AG08395 (cell line): ENCODE measurements around the gene MAST2.
"Not testable (repeated sequence)": the region's sequence is repeated elsewhere in the genome, so short reads cannot be mapped to it uniquely, and the experiment has no call there.

Source experiments
- DNase-seq: peaks from one replicate; pipeline ENCODE4 v3.0.0; 2012; ENCODE audit warnings: mixed read lengths, low spot score

Gene MAST2

DNA sequence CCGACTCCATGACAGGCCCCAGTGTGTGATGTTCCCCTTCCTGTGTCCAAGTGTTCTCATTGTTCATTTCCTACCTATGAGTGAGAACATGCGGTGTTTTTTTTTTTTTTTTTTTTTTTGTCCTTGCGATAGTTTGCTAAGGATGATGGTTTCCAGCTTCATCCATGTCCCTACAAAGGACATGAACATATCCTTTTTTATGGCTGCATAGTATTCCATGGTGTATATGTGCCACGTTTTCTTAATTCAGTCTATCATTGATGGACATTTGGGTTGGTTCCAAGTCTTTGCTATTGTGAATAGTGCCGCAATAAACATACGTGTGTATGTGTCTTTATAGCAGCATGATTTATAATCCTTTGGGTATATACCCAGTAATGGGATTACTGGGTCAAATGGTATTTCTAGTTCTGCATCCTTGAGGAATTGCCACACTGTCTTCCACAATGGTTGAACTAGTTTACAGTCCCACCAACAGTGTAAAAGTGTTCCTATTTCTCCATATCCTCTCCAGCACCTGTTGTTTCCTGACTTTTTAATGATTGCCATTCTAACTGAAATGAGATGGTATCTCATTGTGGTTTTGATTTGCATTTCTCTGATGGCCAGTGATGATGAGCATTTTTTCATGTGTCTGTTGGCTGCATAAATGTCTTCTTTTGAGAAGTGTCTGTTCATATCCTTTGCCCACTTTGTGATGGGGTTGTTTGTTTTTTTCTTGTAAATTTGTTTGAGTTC, 54.5 kb downstream of the MAST2 start:
- DNase-seq, result not testable (repeated sequence)

DNA sequence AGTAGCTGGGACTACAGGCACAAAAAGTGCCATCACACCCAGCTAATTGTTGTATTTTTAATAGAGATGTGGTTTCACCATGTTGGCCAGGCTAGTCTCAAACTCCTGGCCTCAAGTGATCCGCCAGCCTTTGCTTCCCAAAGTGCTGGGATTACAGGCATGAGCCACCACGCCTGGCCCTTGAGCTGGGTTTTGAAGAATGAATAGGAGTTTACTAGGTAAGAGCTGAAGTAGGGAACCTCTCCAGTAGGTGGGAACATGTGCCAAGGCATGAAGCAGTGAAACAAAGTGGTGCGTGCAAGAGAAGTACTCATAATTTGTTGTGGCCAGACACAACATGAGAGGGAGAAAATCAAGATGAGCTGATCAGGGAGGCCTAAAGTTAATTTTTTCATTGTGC, 55.8 kb downstream of the MAST2 start:
- DNase-seq, result no peak

DNA sequence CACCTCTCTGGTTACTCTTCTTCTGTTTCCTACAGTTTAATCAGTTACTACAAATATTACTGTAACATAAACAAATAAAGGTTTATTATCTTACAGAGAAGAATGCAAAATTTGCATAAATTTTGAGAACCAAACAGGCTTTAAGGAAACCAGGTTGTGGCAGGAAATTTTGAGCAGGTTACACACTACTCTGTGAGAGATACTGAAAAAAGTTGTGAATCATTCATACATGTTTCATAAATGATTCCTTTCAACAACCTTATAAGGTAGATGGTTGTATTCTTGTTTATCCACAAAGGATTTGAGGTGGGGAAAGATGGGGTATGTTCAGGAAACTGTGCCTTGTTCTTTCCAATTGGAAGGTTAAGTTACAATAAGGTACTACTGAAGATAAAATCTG, 58.6 kb downstream of the MAST2 start:
- no peak for DNase-seq

DNA sequence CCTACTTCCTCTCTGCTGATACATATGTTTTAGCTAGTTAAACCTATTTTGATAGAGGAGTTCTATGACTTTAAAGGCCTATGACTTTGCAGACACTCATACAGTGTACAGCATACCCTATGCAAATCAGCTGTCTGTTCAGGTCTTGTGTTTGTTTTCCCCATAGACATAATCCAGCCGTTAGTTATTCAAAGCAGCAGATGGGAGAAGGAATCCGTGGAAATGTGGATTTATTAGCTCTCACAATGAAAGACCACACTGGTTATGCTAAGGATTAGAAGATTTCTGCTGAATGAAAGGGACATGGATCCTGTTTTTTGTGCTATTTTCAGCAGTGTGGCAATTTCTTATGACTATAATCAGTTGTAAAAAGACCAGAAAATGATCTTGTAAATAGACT, 59.8 kb downstream of the MAST2 start:
- no peak for DNase-seq

GRCh38 chr1:45864167-45865106, 61.0 kb downstream of the MAST2 start:
- DNase-seq, result peak; percentile 4

DNA sequence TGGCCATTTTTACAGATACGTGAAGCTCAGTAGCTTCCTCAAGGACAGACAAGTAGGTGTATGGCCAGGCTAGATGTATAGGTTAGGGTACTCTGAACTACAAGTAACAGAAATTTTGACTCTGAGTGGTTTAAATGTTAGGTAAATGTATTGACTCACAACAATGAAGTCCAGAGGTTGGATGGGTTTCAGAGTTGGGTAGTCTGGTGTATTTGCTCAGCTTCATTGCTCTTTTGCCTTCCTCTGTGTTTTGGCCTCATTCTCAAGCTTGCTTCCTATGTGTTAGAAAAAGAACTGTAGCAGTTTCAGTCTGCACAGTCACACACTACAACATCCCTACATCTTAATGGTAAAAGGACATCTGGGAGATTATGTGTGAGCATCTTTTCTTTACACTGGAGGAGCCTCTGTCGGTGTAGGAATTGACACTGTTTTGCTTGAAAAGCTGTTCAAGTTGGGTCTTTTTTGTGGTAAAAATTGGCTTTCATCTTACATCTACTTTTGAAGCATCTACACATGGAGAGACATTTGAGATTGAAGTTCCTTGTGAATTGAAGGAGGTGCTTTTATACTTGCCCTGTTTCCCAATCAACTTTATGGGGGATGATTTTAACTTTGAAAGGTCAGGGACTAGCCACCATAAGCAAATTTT, 64.4 kb downstream of the MAST2 start:
- DNase-seq, result no peak

- DNase-seq, result no peak
Observed at GRCh38 chr1:45868861-45869260, 65.4 kb downstream of the MAST2 start.

- no peak for DNase-seq
Observed at GRCh38 chr1:45870500-45870899, 67.1 kb downstream of the MAST2 start.

DNA sequence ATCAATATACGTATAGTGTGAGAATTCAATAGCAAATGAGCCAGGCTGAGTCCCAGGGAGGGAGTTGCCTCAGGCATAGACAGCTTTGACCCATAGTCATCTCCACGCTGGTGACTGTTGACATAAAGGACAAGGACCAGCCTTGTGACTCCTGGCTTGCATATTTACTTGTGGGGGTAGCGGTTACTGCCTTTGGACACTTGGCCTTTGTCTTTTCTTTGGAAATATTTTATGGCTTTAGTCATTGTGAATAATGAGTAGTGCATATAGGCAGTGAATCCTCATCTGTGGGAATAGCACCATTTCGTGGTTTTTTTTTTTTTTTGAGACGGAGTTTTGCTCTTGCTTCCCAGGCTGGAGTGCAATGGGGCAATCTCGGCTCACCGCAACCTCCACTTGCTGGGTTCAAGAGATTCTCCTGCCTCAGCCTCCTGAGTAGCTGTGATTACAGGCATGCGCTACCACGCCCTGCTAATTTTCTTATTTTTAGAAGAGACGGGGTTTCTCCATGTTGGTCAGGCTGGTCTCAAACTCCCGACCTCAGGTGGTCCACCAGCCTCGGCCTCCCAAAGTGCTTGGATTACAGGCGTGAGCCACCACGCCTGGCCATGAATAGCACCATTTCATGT, 68.9 kb downstream of the MAST2 start:
- DNase-seq, result peak; percentile 69

- DNase-seq, result no peak
Observed at GRCh38 chr1:45876000-45876617, 72.7 kb downstream of the MAST2 start.

- no peak for DNase-seq
Observed at GRCh38 chr1:45877264-45877663, 73.9 kb downstream of the MAST2 start.

- no peak for DNase-seq
Observed at GRCh38 chr1:45879885-45880598, 76.6 kb downstream of the MAST2 start.

GRCh38 chr1:45880930-45881329, 77.5 kb downstream of the MAST2 start:
- DNase-seq, result peak; percentile 33

- DNase-seq, result peak; percentile 64
Observed at GRCh38 chr1:45883658-45884057, 80.2 kb downstream of the MAST2 start.

DNA sequence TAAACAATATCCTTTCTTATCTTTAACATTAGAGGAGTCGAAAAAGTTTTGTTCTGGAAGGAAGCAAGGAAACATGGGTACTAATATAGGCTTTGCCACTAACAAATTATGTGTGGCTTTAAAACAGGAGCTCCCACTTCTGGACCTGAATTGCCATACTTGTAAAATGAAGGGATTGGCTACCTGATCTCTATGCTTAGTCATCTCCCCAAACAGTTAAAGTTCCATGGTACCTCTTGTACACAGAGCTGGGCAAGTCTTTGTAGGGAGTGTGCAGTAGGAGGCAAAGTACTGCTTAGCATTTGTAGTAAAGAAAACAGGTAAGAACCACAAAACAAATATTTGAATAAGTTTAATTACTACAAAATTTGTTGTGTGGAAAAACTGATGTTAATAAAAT, 81.3 kb downstream of the MAST2 start:
- DNase-seq, result no peak

GRCh38 chr1:45886229-45886628, 82.8 kb downstream of the MAST2 start:
- no peak for DNase-seq

DNA sequence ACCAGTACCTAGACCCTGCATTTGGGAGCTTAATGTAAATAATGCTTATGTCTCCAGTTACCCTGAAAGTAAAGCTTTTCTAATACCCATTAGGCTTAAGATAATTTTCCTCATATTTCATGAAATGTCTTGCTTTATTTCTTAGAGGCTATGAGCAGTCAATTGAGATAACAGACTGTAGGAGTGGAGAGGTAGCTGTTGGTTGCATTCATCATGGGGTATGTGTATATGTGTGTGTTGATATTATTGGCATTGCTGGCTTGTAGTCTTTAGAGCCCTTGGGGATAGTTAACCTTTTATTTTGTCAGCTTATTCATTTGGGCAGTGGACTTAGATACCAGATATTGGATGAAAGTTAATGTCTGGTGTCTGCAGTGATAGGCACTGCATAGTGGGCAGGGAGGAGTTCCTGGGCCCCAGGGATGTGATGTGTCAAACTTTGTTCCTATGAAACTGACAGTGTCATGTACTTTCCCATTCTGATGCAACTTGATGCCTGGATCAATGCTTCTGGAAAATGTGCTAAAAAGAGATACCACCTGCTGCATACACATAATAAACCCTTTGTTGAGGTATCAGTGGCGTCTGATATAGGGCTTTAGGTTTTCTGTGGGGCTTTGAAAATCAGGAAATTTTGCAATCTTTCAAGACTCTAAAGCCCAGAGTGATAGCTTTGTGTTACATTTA, 83.9 kb downstream of the MAST2 start:
- DNase-seq, result no peak

- DNase-seq, result no peak
Observed at GRCh38 chr1:45890078-45890477, 86.7 kb downstream of the MAST2 start.

DNA sequence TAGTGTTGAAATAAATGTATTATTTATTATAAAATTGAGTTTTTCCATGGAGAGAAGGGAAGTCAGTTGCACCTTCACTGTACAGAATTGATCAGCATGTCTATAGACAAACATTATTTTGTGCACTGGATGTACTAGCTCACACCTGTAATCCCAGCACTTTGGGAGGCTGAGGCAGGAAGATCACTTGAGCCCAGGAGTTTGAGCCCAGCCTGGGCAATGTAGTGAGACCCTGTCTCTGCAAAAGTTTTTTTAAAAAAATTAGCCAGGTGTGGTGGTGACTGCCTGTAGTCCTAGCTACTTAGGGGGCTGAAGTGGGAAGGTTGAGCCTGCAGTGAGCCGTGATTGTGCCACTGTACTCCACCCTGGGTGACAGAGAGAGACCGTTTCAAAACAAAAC, 87.7 kb downstream of the MAST2 start:
- no peak for DNase-seq

GRCh38 chr1:45892068-45892785, 88.8 kb downstream of the MAST2 start:
- DNase-seq, result peak; percentile 73
